Neural progenitor cell (in vitro differentiated cells): ENCODE data around the gene DCLK2. TPM values are rescaled to one million over a fixed set of nuclear protein-coding genes. Genes with fewer than 3 reads are reported as not detected.

ENCODE experiments used
- DNase-seq: peaks from one replicate; pipeline ENCODE4 v3.0.0-alpha.2; 2016; ENCODE audit warnings: low spot score
- H2AFZ ChIP-seq: fragments of 200-600 bp; sonication (generic); replicated peaks from 2 replicates; pipeline ENCODE4 v1.6.1; 2016; ENCODE audit warnings: antibody characterized with exemption
- H3F3A ChIP-seq: fragments of 200-600 bp; sonication (generic); 2 replicates; pipeline ENCODE4 v1.6.1; 2016; ENCODE audit warnings: antibody characterized with exemption, low read depth
- H3K27ac ChIP-seq: fragments of 200-600 bp; sonication (generic); 2 replicates; pipeline ENCODE4 v1.5.1; 2016; ENCODE audit warnings: mild to moderate bottlenecking
- H3K27me3 ChIP-seq: fragments of 200-600 bp; sonication (generic); 2 replicates; pipeline ENCODE4 v1.6.1; 2016; ENCODE audit warnings: mild to moderate bottlenecking, moderate library complexity
- H3K36me3 ChIP-seq: fragments of 200-600 bp; sonication (generic); 2 replicates; pipeline ENCODE4 v1.5.1; 2016
- H3K4me1 ChIP-seq: fragments of 200-600 bp; sonication (generic); 2 replicates; pipeline ENCODE4 v1.6.1; 2016; ENCODE audit warnings: mixed run types
- H3K4me2 ChIP-seq: fragments of 200-600 bp; sonication (generic); 2 replicates; pipeline ENCODE4 v1.6.1; 2016
- H3K4me3 ChIP-seq: fragments of 200-600 bp; sonication (generic); 2 replicates; pipeline ENCODE4 v1.5.1; 2016
- H3K79me2 ChIP-seq: fragments of 200-600 bp; sonication (generic); 2 replicates; pipeline ENCODE4 v1.6.1; 2016; ENCODE audit warnings: low read depth
- H3K9ac ChIP-seq: fragments of 200-600 bp; sonication (generic); 2 replicates; pipeline ENCODE4 v1.6.1; 2016
- H3K9me3 ChIP-seq: fragments of 200-600 bp; sonication (generic); 2 replicates; pipeline ENCODE4 v1.5.1; 2016; ENCODE audit warnings: low read depth
- H4K20me1 ChIP-seq: fragments of 200-600 bp; sonication (generic); 2 replicates; pipeline ENCODE4 v1.6.1; 2016; ENCODE audit warnings: low read depth
- H3K27ac Mint-ChIP-seq: 3 replicates; pipeline ENCODE4 v1.8.0; 2021; ENCODE audit warnings: mixed read lengths
- H3K27me3 Mint-ChIP-seq: 2 replicates; pipeline ENCODE4 v1.8.0; 2022; ENCODE audit warnings: low read depth, mild to moderate bottlenecking, inconsistent platforms, moderate library complexity, mixed read lengths; ENCODE audit not compliant: insufficient read depth
- H3K36me3 Mint-ChIP-seq: 3 replicates; pipeline ENCODE4 v1.8.0; 2021; ENCODE audit warnings: mixed read lengths
- H3K4me1 Mint-ChIP-seq: 3 replicates; pipeline ENCODE4 v1.8.0; 2021; ENCODE audit warnings: mixed read lengths
- H3K4me3 Mint-ChIP-seq: 3 replicates; pipeline ENCODE4 v1.8.0; 2021; ENCODE audit warnings: mild to moderate bottlenecking, moderate library complexity, mixed read lengths
- H3K9me3 Mint-ChIP-seq: 3 replicates; pipeline ENCODE4 v1.8.0; 2020; ENCODE audit warnings: mixed read lengths
- CTCF ChIP-seq: fragments of 200-600 bp; sonication (generic); IDR thresholded peaks from 2 replicates; pipeline ENCODE4 v1.5.1; 2017; ENCODE audit warnings: antibody characterized with exemption, mild to moderate bottlenecking
- EZH2 ChIP-seq: fragments of 200-600 bp; sonication (generic); IDR thresholded peaks from 2 replicates; pipeline ENCODE4 v1.6.1; 2017; ENCODE audit warnings: antibody characterized with exemption, mild to moderate bottlenecking, moderate library complexity
- EZH2phosphoT487 ChIP-seq: fragments of 200-600 bp; sonication (generic); IDR thresholded peaks from 2 replicates; pipeline ENCODE4 v1.6.1; 2017; ENCODE audit warnings: antibody characterized with exemption
- total RNA-seq: library from RNA; depleted of rRNA; stranded (reverse); fragments of >200 nt; gene quantifications from 2 replicates; pipeline ENCODE4 v1.2.3, GENCODE V29; 2015; ENCODE audit warnings: low replicate concordance

Gene DCLK2
- total RNA-seq, 1 donor from 2014 or later, result 11.7 TPM

DNA sequence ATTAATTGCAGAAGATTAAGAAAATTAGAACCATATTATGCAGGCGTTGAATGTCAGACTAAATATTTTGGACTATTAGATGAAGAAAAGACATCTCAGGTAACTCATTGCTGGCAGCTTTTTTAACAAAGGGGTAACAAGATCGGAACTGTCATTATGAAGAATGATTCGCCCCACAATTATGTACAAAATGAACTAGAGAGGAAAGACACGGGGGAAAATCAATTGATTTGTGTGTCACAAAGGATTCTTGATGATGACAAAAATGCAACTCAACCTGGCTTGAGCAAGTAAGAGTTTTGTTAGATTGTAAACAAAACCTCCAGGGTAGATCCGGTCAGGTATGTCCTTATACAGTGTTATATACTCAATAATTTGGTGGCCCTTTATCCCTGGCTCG is 12.5 kb upstream of the DCLK2 start:
- Mint-ChIP-seq H3K27ac (no peak overlapping the region), H3K9me3 (peaks cover 2% of the 10 kb centered on the region), H3K4me3 (no peak overlapping the region), H3K4me1 (no peaks in the 10 kb centered on the region), H3K27me3 (no peaks in the 10 kb centered on the region), H3K36me3 (no peaks in the 10 kb centered on the region)
- Histone ChIP-seq H3K9ac (no peak overlapping the region), H3F3A (no peaks in the 10 kb centered on the region), H3K4me2 (no peak overlapping the region), H3K4me1 (no peaks in the 10 kb centered on the region), H3K79me2 (no peaks in the 10 kb centered on the region), H2AFZ (no peak overlapping the region), H4K20me1 (no peaks in the 10 kb centered on the region), H3K9me3 (no peaks in the 10 kb centered on the region), H3K36me3 (no peaks in the 10 kb centered on the region), H3K4me3 (no peak overlapping the region), H3K27ac (no peak overlapping the region), H3K27me3 (no peaks in the 10 kb centered on the region)
- DNase-seq, result no peak
- TF ChIP-seq EZH2phosphoT487 (no peak), EZH2 (no peak), CTCF (no peak)

GRCh38 chr4:150067859-150068258 is 10.4 kb upstream of the DCLK2 start:
- Histone ChIP-seq H3K79me2 (no peaks in the 10 kb centered on the region), H2AFZ (no peak overlapping the region), H3K9ac (no peak overlapping the region), H3K4me3 (no peak overlapping the region), H3K4me1 (no peaks in the 10 kb centered on the region), H4K20me1 (no peaks in the 10 kb centered on the region), H3K27me3 (no peaks in the 10 kb centered on the region), H3K36me3 (no peaks in the 10 kb centered on the region), H3K9me3 (no peaks in the 10 kb centered on the region), H3K27ac (no peak overlapping the region), H3F3A (no peaks in the 10 kb centered on the region), H3K4me2 (no peak overlapping the region)
- no peaks in the 10 kb centered on the region for H3K27me3 Mint-ChIP-seq
- H3K4me1 Mint-ChIP-seq, result no peaks in the 10 kb centered on the region
- DNase-seq, result no peak
- H3K27ac Mint-ChIP-seq, result no peak overlapping the region
- no peaks in the 10 kb centered on the region for H3K36me3 Mint-ChIP-seq
- H3K9me3 Mint-ChIP-seq, result peaks cover 2% of the 10 kb centered on the region
- TF ChIP-seq CTCF, result no peak
- TF ChIP-seq EZH2, result no peak
- TF ChIP-seq EZH2phosphoT487, result no peak
- H3K4me3 Mint-ChIP-seq, result no peak overlapping the region

DNA sequence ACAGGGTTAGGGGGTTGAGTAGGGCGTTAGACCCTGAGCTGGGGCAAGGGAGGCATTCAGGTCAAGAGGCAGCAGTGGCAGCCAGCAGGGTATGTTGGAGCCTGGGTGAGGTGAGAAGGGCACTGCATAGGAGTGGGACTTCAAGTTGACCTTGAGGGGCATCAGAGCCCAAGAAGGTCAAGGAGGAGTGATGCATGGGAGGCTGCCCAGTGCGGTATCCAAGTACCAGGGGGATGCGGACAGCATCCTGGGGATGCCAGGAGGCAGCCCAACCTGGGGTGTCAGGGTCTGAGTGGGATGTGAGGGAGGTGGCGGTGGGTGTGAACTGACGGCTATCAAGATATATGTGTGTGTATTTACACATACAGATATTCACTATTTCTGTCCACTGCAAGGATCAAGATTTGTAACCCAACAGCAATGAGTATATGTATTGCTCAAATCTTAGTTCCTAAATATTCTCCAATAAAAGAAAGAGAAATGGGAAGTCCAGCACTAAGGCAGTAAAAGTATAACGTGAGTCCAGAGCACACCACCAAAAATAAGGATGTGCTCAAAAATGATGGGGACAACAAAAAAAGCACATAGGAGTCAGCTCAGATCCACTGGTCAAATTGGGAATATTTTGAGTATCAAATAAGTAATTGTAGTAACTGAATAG is 9.8 kb upstream of the DCLK2 start:
- Mint-ChIP-seq H3K4me3 (no peak overlapping the region), H3K27ac (no peak overlapping the region), H3K4me1 (no peaks in the 10 kb centered on the region), H3K36me3 (no peaks in the 10 kb centered on the region), H3K27me3 (no peaks in the 10 kb centered on the region), H3K9me3 (peaks cover 2% of the 10 kb centered on the region)
- H3F3A ChIP-seq, result no peaks in the 10 kb centered on the region
- no peak overlapping the region for H3K9ac ChIP-seq
- H3K27ac ChIP-seq, result no peak overlapping the region
- TF ChIP-seq EZH2phosphoT487, result no peak
- no peak for TF ChIP-seq EZH2
- no peak for TF ChIP-seq CTCF
- H3K4me2 ChIP-seq, result no peak overlapping the region
- DNase-seq, result no peak
- no peaks in the 10 kb centered on the region for H3K27me3 ChIP-seq
- H3K79me2 ChIP-seq, result no peaks in the 10 kb centered on the region
- H4K20me1 ChIP-seq, result no peaks in the 10 kb centered on the region
- no peak overlapping the region for H2AFZ ChIP-seq
- no peaks in the 10 kb centered on the region for H3K4me1 ChIP-seq
- no peaks in the 10 kb centered on the region for H3K9me3 ChIP-seq
- no peaks in the 10 kb centered on the region for H3K36me3 ChIP-seq
- H3K4me3 ChIP-seq, result no peak overlapping the region
